Esophagus (tissue), 2 donors: ENCODE results near the gene CCL4. TPM values are rescaled to one million over a fixed set of nuclear protein-coding genes. Genes with fewer than 3 reads are reported as not detected.

ENCODE experiments used
- H3K27ac ChIP-seq, 2 donors: one replicate each; pipeline ENCODE4 v1.5.1; 2013; ENCODE audit warnings: low read depth in 2 of 2, mild to moderate bottlenecking in 2 of 2, inconsistent platforms in 1 of 2, low read length in 1 of 2, moderate library complexity in 1 of 2
- H3K27me3 ChIP-seq, 2 donors: one replicate each; pipeline ENCODE4 v1.6.1; 2013; ENCODE audit warnings: low read length in 2 of 2, control low read depth in 1 of 2, mild to moderate bottlenecking in 1 of 2; ENCODE audit not compliant: insufficient read depth in 2 of 2, control insufficient read depth in 1 of 2
- H3K36me3 ChIP-seq, 2 donors: one replicate each; pipeline ENCODE4 v1.6.1; 2013; ENCODE audit warnings: low read length in 1 of 2; ENCODE audit not compliant: control insufficient read depth in 2 of 2, insufficient read depth in 2 of 2
- H3K4me1 ChIP-seq, 2 donors: one replicate each; pipeline ENCODE4 v1.6.1; 2013; ENCODE audit warnings: low read length in 1 of 2; ENCODE audit not compliant: control insufficient read depth in 2 of 2, insufficient read depth in 2 of 2
- H3K4me3 ChIP-seq, 2 donors: one replicate each; pipeline ENCODE4 v1.5.1; 2013; ENCODE audit warnings: low read length in 2 of 2, mild to moderate bottlenecking in 2 of 2, low read depth in 1 of 2, moderate library complexity in 1 of 2
- H3K9me3 ChIP-seq, 2 donors: one replicate each; pipeline ENCODE4 v1.6.1; 2013; ENCODE audit warnings: mild to moderate bottlenecking in 2 of 2, low read depth in 1 of 2, low read length in 1 of 2, moderate library complexity in 1 of 2; ENCODE audit not compliant: control insufficient read depth in 2 of 2, insufficient read depth in 1 of 2
- WGBS, 2 donors: extraction: QIAGEN DNeasy Blood & Tissue Kit; methylation state at CpG; one replicate each; pipeline ENCODE4 v1.1.7; 2013; 5-methylcytosine and 5-hydroxymethylcytosine counted together
- polyA plus RNA-seq, 2 donors: library from polyadenylated mRNA; stranded (reverse); fragments of 200-250 nt; gene quantifications; one replicate each; pipeline ENCODE4 v1.2.3, GENCODE V29; 2013
- donor health status: healthy with polysubstance abuse.
- donor health status: Bipolar disorder and iron deficiency.

The CCL4 gene
- polyA plus RNA-seq, 2 donors, result 1.8 TPM

- Histone ChIP-seq H3K27me3 (no peaks in the 10 kb centered on the region), H3K9me3 (no peaks in the 10 kb centered on the region), H3K4me3 (no peak overlapping the region), H3K36me3 (no peaks in the 10 kb centered on the region), H3K27ac (no peak overlapping the region), H3K4me1 (no peaks in the 10 kb centered on the region)
- 37 to 40% methylated on average over 6 of the region's 6 CpGs for WGBS, 2 donors
Observed at GRCh38 chr17:36148559-36149295, 45.1 kb downstream of the CCL4 start.

- no peak overlapping the region for H3K4me3 ChIP-seq
- 52 to 60% methylated on average over 11 of the region's 11 CpGs for WGBS, 2 donors
- no peaks in the 10 kb centered on the region for H3K27me3 ChIP-seq
- no peaks in the 10 kb centered on the region for H3K9me3 ChIP-seq
- no peaks in the 10 kb centered on the region for H3K4me1 ChIP-seq
- no peaks in the 10 kb centered on the region for H3K36me3 ChIP-seq
- no peak overlapping the region for H3K27ac ChIP-seq
Observed at GRCh38 chr17:36149296-36149820, 45.7 kb downstream of the CCL4 start.

GRCh38 chr17:36151891-36152638 is 48.4 kb downstream of the CCL4 start:
- Histone ChIP-seq H3K27me3 (no peaks in the 10 kb centered on the region), H3K36me3 (no peaks in the 10 kb centered on the region), H3K9me3 (no peaks in the 10 kb centered on the region), H3K4me3 (no peak overlapping the region), H3K27ac (no peak overlapping the region), H3K4me1 (no peaks in the 10 kb centered on the region)
- 54 to 59% methylated on average over 4 of the region's 4 CpGs for WGBS, 2 donors

- 86 to 88% methylated on average over 8 of the region's 8 CpGs for WGBS, 2 donors
- Histone ChIP-seq H3K9me3 (no peaks in the 10 kb centered on the region), H3K27ac (no peak overlapping the region), H3K4me1 (no peaks in the 10 kb centered on the region), H3K27me3 (no peaks in the 10 kb centered on the region), H3K36me3 (no peaks in the 10 kb centered on the region), H3K4me3 (no peak overlapping the region)
Observed at GRCh38 chr17:36152639-36153120, 49.1 kb downstream of the CCL4 start.

GRCh38 chr17:36153895-36154610 is 50.4 kb downstream of the CCL4 start:
- 63 to 71% methylated on average over 10 of the region's 10 CpGs for WGBS, 2 donors
- Histone ChIP-seq H3K27me3 (no peaks in the 10 kb centered on the region), H3K9me3 (no peaks in the 10 kb centered on the region)

More at GRCh38 chr17:36153895-36154610, 50.4 kb downstream of the CCL4 start:
- H3K4me1 ChIP-seq, result no peaks in the 10 kb centered on the region
- no peaks in the 10 kb centered on the region for H3K36me3 ChIP-seq
- no peak overlapping the region for H3K27ac ChIP-seq
- no peak overlapping the region for H3K4me3 ChIP-seq

Other genes with a start within 250 kb of the CCL4 start
- gene HEATR9, start 234.9 kb upstream of the CCL4 start, polyA plus RNA-seq, result under 1 TPM; 0.05 to 0.08 TPM
- 1 to 10 TPM; 6.3 to 6.9 TPM for gene CCL5, start 223.5 kb upstream of the CCL4 start, polyA plus RNA-seq
- under 1 TPM; 0.55 TPM for gene RDM1, start 173.1 kb upstream of the CCL4 start, polyA plus RNA-seq
- gene LYZL6, start 160.1 kb upstream of the CCL4 start, polyA plus RNA-seq, result not detected
- gene CCL16, start 122.3 kb upstream of the CCL4 start, polyA plus RNA-seq, result under 1 TPM; 0.08 to 0.24 TPM
- 10 to 100 TPM; 21.9 to 32.3 TPM for gene CCL14, start 117.1 kb upstream of the CCL4 start, polyA plus RNA-seq
- under 1 TPM in 1 of 2 donors, not detected in 1; 0.06 TPM for gene CCL15, start 102.3 kb upstream of the CCL4 start, polyA plus RNA-seq
- gene CCL23, start 85.9 kb upstream of the CCL4 start, polyA plus RNA-seq, result 1 to 10 TPM; 1.3 to 3.6 TPM
- under 1 TPM; 0.29 to 0.38 TPM for gene CCL18, start 39.6 kb upstream of the CCL4 start, polyA plus RNA-seq
- gene CCL3, start 13.7 kb upstream of the CCL4 start, polyA plus RNA-seq, result under 1 TPM; 0.86 to 0.89 TPM
- gene TBC1D3B, start 72.8 kb downstream of the CCL4 start, polyA plus RNA-seq, result 1 to 10 TPM; 5.8 to 6.9 TPM
- gene CCL3L1, start 92.9 kb downstream of the CCL4 start, polyA plus RNA-seq, result under 1 TPM; 0.18 to 0.32 TPM
- under 1 TPM; 0.45 to 0.92 TPM for gene CCL4L2, start 107.2 kb downstream of the CCL4 start, polyA plus RNA-seq
- gene TBC1D3I, start 160.7 kb downstream of the CCL4 start, polyA plus RNA-seq, result under 1 TPM; 0.14 to 0.38 TPM
- 10 to 100 TPM in 1 of 2 donors, not detected in 1; 20.5 TPM for gene TBC1D3G, start 220.1 kb downstream of the CCL4 start, polyA plus RNA-seq